Glutamatergic neuron (in vitro differentiated cells): ENCODE results near the gene HAVCR1. TPM values are rescaled to one million over a fixed set of nuclear protein-coding genes. Genes with fewer than 3 reads are reported as not detected.
"Not testable (repeated sequence)": the region's sequence is repeated elsewhere in the genome, so short reads cannot be mapped to it uniquely, and the experiment has no call there.

ENCODE experiments used
- DNase-seq: peaks from one replicate; pipeline ENCODE4 v3.0.0; 2022
- H3K27ac Mint-ChIP-seq: one replicate; pipeline ENCODE4 v1.8.0; 2020; ENCODE audit warnings: mild to moderate bottlenecking, mixed read lengths, inconsistent platforms; ENCODE audit not compliant: unreplicated experiment
- H3K27me3 Mint-ChIP-seq: one replicate; pipeline ENCODE4 v1.8.0; 2020; ENCODE audit warnings: mild to moderate bottlenecking, moderate library complexity, mixed read lengths, inconsistent platforms; ENCODE audit not compliant: unreplicated experiment
- H3K36me3 Mint-ChIP-seq: one replicate; pipeline ENCODE4 v1.8.0; 2020; ENCODE audit warnings: mild to moderate bottlenecking, mixed read lengths, inconsistent platforms; ENCODE audit not compliant: unreplicated experiment
- H3K4me1 Mint-ChIP-seq: one replicate; pipeline ENCODE4 v1.8.0; 2020; ENCODE audit warnings: mild to moderate bottlenecking, low read depth, mixed read lengths, inconsistent platforms; ENCODE audit not compliant: unreplicated experiment
- H3K4me3 Mint-ChIP-seq: one replicate; pipeline ENCODE4 v1.8.0; 2020; ENCODE audit warnings: mild to moderate bottlenecking, mixed read lengths, inconsistent platforms; ENCODE audit not compliant: unreplicated experiment
- H3K9me3 Mint-ChIP-seq: one replicate; pipeline ENCODE4 v1.8.0; 2020; ENCODE audit warnings: mild to moderate bottlenecking, moderate library complexity, mixed read lengths, inconsistent platforms; ENCODE audit not compliant: unreplicated experiment
- total RNA-seq: library from RNA; stranded (reverse); fragmentation: NEBNext Ultra II Directional; extraction: Animal tissue kit (Norgen Biotek cat#: 25700); gene quantifications from one replicate; pipeline ENCODE4 v1.2.1, GENCODE V29; 2021; ENCODE audit not compliant: unreplicated experiment
- TF ChIP-seq, protein P1 (sequence below): fragments of 200-600 bp; sonication (generic); IDR thresholded peaks from one replicate; pipeline ENCODE4 v1.5.0; 2021; ENCODE audit not compliant: partially characterized antibody, unreplicated experiment

HAVCR1 gene
- total RNA-seq, 1 donor from 2014 or later, result not detected

- no peak for DNase-seq
Measured at GRCh38 chr5:157046041-157046440, 12.9 kb downstream of the HAVCR1 start.

GRCh38 chr5:157045601-157046000 is 13.3 kb downstream of the HAVCR1 start:
- H3K36me3 Mint-ChIP-seq, result no peaks in the 10 kb centered on the region
- H3K27me3 Mint-ChIP-seq, result no peaks in the 10 kb centered on the region
- H3K27ac Mint-ChIP-seq, result no peak overlapping the region
- no peak for DNase-seq
- no peak overlapping the region for H3K4me3 Mint-ChIP-seq
- TF ChIP-seq, protein P1, sequence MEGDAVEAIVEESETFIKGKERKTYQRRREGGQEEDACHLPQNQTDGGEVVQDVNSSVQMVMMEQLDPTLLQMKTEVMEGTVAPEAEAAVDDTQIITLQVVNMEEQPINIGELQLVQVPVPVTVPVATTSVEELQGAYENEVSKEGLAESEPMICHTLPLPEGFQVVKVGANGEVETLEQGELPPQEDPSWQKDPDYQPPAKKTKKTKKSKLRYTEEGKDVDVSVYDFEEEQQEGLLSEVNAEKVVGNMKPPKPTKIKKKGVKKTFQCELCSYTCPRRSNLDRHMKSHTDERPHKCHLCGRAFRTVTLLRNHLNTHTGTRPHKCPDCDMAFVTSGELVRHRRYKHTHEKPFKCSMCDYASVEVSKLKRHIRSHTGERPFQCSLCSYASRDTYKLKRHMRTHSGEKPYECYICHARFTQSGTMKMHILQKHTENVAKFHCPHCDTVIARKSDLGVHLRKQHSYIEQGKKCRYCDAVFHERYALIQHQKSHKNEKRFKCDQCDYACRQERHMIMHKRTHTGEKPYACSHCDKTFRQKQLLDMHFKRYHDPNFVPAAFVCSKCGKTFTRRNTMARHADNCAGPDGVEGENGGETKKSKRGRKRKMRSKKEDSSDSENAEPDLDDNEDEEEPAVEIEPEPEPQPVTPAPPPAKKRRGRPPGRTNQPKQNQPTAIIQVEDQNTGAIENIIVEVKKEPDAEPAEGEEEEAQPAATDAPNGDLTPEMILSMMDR, result no peak
- H3K4me1 Mint-ChIP-seq, result no peaks in the 10 kb centered on the region
- no peaks in the 10 kb centered on the region for H3K9me3 Mint-ChIP-seq

More at GRCh38 chr5:157046041-157046440, 12.9 kb downstream of the HAVCR1 start:
- Mint-ChIP-seq H3K36me3 (no peaks in the 10 kb centered on the region), H3K9me3 (no peaks in the 10 kb centered on the region), H3K4me3 (no peak overlapping the region), H3K4me1 (no peaks in the 10 kb centered on the region), H3K27me3 (no peaks in the 10 kb centered on the region), H3K27ac (no peak overlapping the region)
- TF ChIP-seq, protein P1, result no peak

DNA sequence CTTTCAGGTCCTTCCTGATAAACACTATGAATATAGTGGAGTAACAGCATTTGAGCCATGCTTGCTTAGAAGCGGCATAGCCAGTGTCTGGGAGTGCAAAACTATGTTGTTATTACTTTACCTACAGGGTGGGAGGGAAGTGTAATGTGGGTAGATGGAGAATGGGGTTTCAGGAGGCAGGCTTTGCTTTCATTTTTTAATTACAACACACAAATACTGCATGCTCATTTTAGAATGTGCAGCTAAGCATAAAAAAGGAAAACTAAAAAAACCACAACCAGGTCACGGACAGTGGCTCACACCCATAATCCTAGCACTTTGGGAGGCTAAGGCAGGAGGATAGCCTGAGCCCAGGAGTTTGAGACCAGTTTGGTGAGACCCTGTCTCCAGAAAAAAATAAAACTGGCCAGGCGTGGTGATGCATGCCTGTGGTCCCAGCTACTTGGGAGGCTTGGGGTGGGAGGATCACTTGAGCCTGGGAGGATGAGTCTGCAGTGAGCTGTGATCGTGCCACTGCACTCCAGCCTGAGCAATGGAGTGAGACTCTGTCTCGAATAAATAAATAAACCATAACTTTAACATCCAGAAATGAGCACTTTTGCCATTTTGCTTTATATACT is 20.2 kb downstream of the HAVCR1 start:
- peaks cover 7% of the 10 kb centered on the region for H3K4me1 Mint-ChIP-seq
- TF ChIP-seq, protein P1, result no peak
- no peak overlapping the region for H3K4me3 Mint-ChIP-seq
- DNase-seq, result no peak
- no peaks in the 10 kb centered on the region for H3K36me3 Mint-ChIP-seq
- no peak overlapping the region for H3K27ac Mint-ChIP-seq
- no peaks in the 10 kb centered on the region for H3K27me3 Mint-ChIP-seq
- no peaks in the 10 kb centered on the region for H3K9me3 Mint-ChIP-seq

DNA sequence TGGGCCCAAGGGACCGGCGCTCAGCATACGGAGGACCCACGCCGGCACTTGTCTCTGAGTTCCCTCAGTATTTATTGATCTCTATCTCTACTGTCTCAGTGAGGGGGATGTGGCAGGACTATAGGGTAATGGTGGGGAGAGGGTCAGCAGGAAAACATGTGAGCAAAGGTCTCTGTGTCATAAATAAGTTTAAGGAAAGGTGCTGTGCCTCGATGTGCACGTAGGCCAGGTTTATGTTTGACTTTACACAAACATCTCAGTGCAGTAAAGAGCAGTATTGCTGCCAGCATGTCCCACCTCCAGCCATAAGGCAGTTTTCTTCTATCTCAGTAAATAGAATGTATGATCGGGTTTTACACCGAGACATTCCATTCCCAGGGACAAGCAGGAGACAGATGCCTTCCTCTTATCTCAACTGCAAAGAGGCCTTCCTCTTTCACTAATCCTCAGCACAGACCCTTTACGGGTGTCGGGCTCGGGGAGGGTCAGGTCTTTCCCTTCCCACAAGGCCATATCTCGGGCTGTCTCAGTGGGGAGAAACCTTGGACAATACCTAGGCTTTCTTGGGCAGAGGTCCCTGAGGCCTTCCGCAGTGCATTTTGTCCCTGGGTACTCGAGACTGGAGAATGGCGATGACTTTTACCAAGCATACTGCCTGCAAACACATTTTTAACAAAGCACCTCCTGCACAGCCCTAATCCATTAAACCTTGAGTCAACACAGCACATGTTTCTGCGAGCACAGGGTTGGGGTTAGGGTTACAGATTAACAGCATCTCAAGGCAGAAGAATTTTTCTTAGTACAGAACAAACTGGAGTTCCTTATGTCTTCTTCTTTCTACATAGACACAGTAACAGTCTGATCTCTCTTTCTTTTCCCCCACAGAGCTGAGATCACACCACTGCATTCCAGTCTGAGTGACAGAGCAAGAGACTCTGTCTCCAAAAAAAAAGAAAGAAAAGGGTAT is 24.5 kb downstream of the HAVCR1 start:
- DNase-seq, H3K27ac Mint-ChIP-seq, H3K4me3 Mint-ChIP-seq, H3K9me3 Mint-ChIP-seq, H3K27me3 Mint-ChIP-seq, H3K36me3 Mint-ChIP-seq, H3K4me1 Mint-ChIP-seq: not testable (repeated sequence)

DNA sequence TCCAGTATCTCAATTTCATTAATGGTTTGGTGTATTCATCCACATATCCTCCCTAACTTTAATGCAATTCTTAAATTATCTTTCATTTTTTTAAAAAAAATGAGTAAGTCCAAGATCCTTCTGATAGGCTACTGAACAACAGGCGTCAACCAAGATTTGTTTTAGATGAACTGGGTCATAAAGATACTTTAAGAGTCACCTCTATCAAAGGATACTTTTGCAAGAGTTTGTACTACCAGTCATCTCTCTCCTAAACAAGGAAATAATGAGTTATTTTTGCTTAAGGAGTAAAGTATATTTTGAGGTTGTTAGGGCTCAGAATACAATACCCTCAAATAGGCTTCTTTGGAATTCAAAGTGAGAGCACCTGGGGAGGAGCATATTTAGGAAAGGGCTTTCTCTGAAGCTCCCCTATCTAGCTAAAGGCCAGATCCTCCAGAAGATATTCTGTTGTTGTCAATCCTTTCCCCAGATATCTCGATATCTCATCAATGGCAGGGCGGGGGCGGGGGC is 25.8 kb downstream of the HAVCR1 start:
- H3K27ac Mint-ChIP-seq, result no peak overlapping the region
- H3K27me3 Mint-ChIP-seq, result no peaks in the 10 kb centered on the region
- H3K4me3 Mint-ChIP-seq, result no peak overlapping the region

More for the DNA sequence above, 25.8 kb downstream of the HAVCR1 start:
- no peak for DNase-seq
- TF ChIP-seq, protein P1, result no peak
- Mint-ChIP-seq H3K4me1 (peaks cover 7% of the 10 kb centered on the region), H3K9me3 (no peaks in the 10 kb centered on the region), H3K36me3 (no peaks in the 10 kb centered on the region)
